Natural killer cell (primary cell): ENCODE measurements around the gene TCF4. TPM values are rescaled to one million over a fixed set of nuclear protein-coding genes. Genes with fewer than 3 reads are reported as not detected.

Source experiments
- ATAC-seq, 3 donors: fragments of 150-1000 bp in 2 of 3; fragments of 200-7000 bp in 1 of 3; cut with Tn5 transposase; 1 replicate in 1 of 3; 2 replicates in 2 of 3; pipeline ENCODE4 v1.10.0; 2021; ENCODE audit warnings: mild to moderate bottlenecking in 2 of 3, moderate library complexity in 2 of 3
- DNase-seq, 2 donors: peaks; one replicate each; pipeline versions ENCODE4 v3.0.0 to v3.0.0-alpha.2; 2013 to 2021; ENCODE audit warnings: mixed read lengths in 1 of 2
- H3K27ac ChIP-seq: one replicate; pipeline ENCODE4 v1.5.1; 2013; ENCODE audit warnings: mild to moderate bottlenecking, low read length
- H3K27me3 ChIP-seq: one replicate; pipeline ENCODE4 v1.6.1; 2013; ENCODE audit warnings: low read length; ENCODE audit not compliant: control insufficient read depth, insufficient read depth
- H3K36me3 ChIP-seq: one replicate; pipeline ENCODE4 v1.6.1; 2013; ENCODE audit warnings: low read length; ENCODE audit not compliant: control insufficient read depth, insufficient read depth
- H3K4me1 ChIP-seq: one replicate; pipeline ENCODE4 v1.6.1; 2013; ENCODE audit warnings: low read length; ENCODE audit not compliant: control insufficient read depth, insufficient read depth
- H3K4me3 ChIP-seq: one replicate; pipeline ENCODE4 v1.5.1; 2013; ENCODE audit warnings: low read length
- H3K9me3 ChIP-seq: one replicate; pipeline ENCODE4 v1.6.1; 2013; ENCODE audit warnings: low read length; ENCODE audit not compliant: control insufficient read depth, insufficient read depth
- H3K27ac Mint-ChIP-seq, 2 donors: one replicate each; pipeline ENCODE4 v1.8.0; 2022; ENCODE audit warnings: mild to moderate bottlenecking in 2 of 2, mixed read lengths in 2 of 2, moderate library complexity in 1 of 2
- H3K27me3 Mint-ChIP-seq, 2 donors: one replicate each; pipeline ENCODE4 v1.8.0; 2022; ENCODE audit warnings: low read depth in 2 of 2, mixed read lengths in 2 of 2
- H3K36me3 Mint-ChIP-seq: one replicate; pipeline ENCODE4 v1.8.0; 2022; ENCODE audit warnings: mixed read lengths
- H3K4me1 Mint-ChIP-seq, 2 donors: one replicate each; pipeline ENCODE4 v1.8.0; 2022; ENCODE audit warnings: mixed read lengths in 2 of 2
- H3K4me3 Mint-ChIP-seq: one replicate; pipeline ENCODE4 v1.8.0; 2022; ENCODE audit warnings: mild to moderate bottlenecking, moderate library complexity, mixed read lengths
- H3K9me3 Mint-ChIP-seq, 2 donors: one replicate each; pipeline ENCODE4 v1.8.0; 2022; ENCODE audit warnings: mixed read lengths in 2 of 2
- CTCF ChIP-seq: fragments of 200-600 bp; IDR thresholded peaks from one replicate; pipeline ENCODE4 v1.8.0; 2022; ENCODE audit warnings: antibody characterized with exemption
- WGBS: methylation state at CpG from one replicate; pipeline ENCODE4 v1.1.7; 2013; ENCODE audit warnings: missing lambda C conversion rate; ENCODE audit not compliant: insufficient coverage; 5-methylcytosine and 5-hydroxymethylcytosine counted together
- intact Hi-C: fragments of 100-400 bp; cut with micrococcal nuclease; formaldehyde crosslinking; loops from one replicate; pipeline ENCODE4 v1.14.2; 2022
- total RNA-seq, 4 donors: library from RNA; stranded (reverse); fragments of 120-200 nt in 1 of 4; gene quantifications; one replicate each; pipeline versions ENCODE4 v1.2.3 to v1.2.4, GENCODE V29; 2013 to 2022

TCF4 gene
- total RNA-seq, 3 donors from 2014 or later (not counting 1 experiment from before 2014, with no cell fraction given) = 8.3 to 16.5 (median 9.0) TPM

- Mint-ChIP-seq H3K36me3 (no peaks in the 10 kb centered on the region), H3K4me1 (no peaks in the 10 kb centered on the region), H3K4me3 (no peak overlapping the region), H3K27me3 (no peaks in the 10 kb centered on the region), H3K27ac (no peak overlapping the region), H3K9me3 (no peaks in the 10 kb centered on the region)
- Histone ChIP-seq H3K27me3 (no peaks in the 10 kb centered on the region), H3K9me3 (no peaks in the 10 kb centered on the region), H3K4me1 (no peaks in the 10 kb centered on the region), H3K27ac (no peak overlapping the region), H3K4me3 (no peak overlapping the region), H3K36me3 (peaks cover 4% of the 10 kb centered on the region)
- TF ChIP-seq CTCF = no peak
- 94% methylated on average over 3 of the region's 4 CpGs for WGBS
- no peak for ATAC-seq
- no peak for DNase-seq
- intact Hi-C loops = no loop called here
Observed at GRCh38 chr18:55258088-55258487, 329.9 kb downstream of the TCF4 start.

GRCh38 chr18:55256929-55257289 lies 331.1 kb downstream of the TCF4 start:
- no peak overlapping the region for H3K4me3 Mint-ChIP-seq
- Histone ChIP-seq H3K36me3 (peaks cover 4% of the 10 kb centered on the region), H3K4me3 (no peak overlapping the region), H3K4me1 (no peaks in the 10 kb centered on the region), H3K9me3 (no peaks in the 10 kb centered on the region), H3K27ac (no peak overlapping the region), H3K27me3 (no peaks in the 10 kb centered on the region)
- ATAC-seq (no peak), DNase-seq (no peak)
- H3K4me1 Mint-ChIP-seq = no peaks in the 10 kb centered on the region
- no peak overlapping the region for H3K27ac Mint-ChIP-seq
- intact Hi-C loops = no loop called here
- H3K9me3 Mint-ChIP-seq = no peaks in the 10 kb centered on the region
- no peaks in the 10 kb centered on the region for H3K27me3 Mint-ChIP-seq
- WGBS = 90% methylated on average over 1 of the region's 1 CpG
- H3K36me3 Mint-ChIP-seq = no peaks in the 10 kb centered on the region
- TF ChIP-seq CTCF = no peak

GRCh38 chr18:55256226-55256928 lies 331.6 kb downstream of the TCF4 start:
- Mint-ChIP-seq H3K27ac (no peak overlapping the region), H3K36me3 (no peaks in the 10 kb centered on the region), H3K4me3 (no peak overlapping the region), H3K9me3 (no peaks in the 10 kb centered on the region), H3K4me1 (no peaks in the 10 kb centered on the region), H3K27me3 (no peaks in the 10 kb centered on the region)
- peaks cover 4% of the 10 kb centered on the region for H3K36me3 ChIP-seq
- no peak overlapping the region for H3K4me3 ChIP-seq
- H3K9me3 ChIP-seq = no peaks in the 10 kb centered on the region
- no peaks in the 10 kb centered on the region for H3K27me3 ChIP-seq
- TF ChIP-seq CTCF = no peak
- no peaks in the 10 kb centered on the region for H3K4me1 ChIP-seq
- intact Hi-C loops = no loop called here
- DNase-seq = no peak
- 89% methylated on average over 5 of the region's 7 CpGs for WGBS
- H3K27ac ChIP-seq = no peak overlapping the region
- no peak for ATAC-seq

- H3K36me3 Mint-ChIP-seq = no peaks in the 10 kb centered on the region
- no CpG with 5 or more reads among the region's 1 CpG for WGBS
- DNase-seq (no peak), ATAC-seq (no peak)
- H3K9me3 ChIP-seq = no peaks in the 10 kb centered on the region
- intact Hi-C loops = no loop called here
- no peaks in the 10 kb centered on the region for H3K27me3 ChIP-seq
- no peak for TF ChIP-seq CTCF
- H3K4me1 ChIP-seq = no peaks in the 10 kb centered on the region
- peaks cover 4% of the 10 kb centered on the region for H3K36me3 ChIP-seq
- H3K27ac Mint-ChIP-seq = no peak overlapping the region
- H3K4me1 Mint-ChIP-seq = no peaks in the 10 kb centered on the region
- no peaks in the 10 kb centered on the region for H3K9me3 Mint-ChIP-seq
- H3K27me3 Mint-ChIP-seq = no peaks in the 10 kb centered on the region
- no peak overlapping the region for H3K4me3 ChIP-seq
- H3K27ac ChIP-seq = no peak overlapping the region
- H3K4me3 Mint-ChIP-seq = no peak overlapping the region
Observed at GRCh38 chr18:55253814-55254213, 334.2 kb downstream of the TCF4 start.
